ENCODE measurements around the gene TNS4.
A peak's percentile ranks its signal among the peaks of the same experiment; 100 is the strongest.

TNS4 gene

GRCh38 chr17:40457964-40458791 lies 43.2 kb downstream of the TNS4 start:
- TF ChIP-seq, protein P1, sequence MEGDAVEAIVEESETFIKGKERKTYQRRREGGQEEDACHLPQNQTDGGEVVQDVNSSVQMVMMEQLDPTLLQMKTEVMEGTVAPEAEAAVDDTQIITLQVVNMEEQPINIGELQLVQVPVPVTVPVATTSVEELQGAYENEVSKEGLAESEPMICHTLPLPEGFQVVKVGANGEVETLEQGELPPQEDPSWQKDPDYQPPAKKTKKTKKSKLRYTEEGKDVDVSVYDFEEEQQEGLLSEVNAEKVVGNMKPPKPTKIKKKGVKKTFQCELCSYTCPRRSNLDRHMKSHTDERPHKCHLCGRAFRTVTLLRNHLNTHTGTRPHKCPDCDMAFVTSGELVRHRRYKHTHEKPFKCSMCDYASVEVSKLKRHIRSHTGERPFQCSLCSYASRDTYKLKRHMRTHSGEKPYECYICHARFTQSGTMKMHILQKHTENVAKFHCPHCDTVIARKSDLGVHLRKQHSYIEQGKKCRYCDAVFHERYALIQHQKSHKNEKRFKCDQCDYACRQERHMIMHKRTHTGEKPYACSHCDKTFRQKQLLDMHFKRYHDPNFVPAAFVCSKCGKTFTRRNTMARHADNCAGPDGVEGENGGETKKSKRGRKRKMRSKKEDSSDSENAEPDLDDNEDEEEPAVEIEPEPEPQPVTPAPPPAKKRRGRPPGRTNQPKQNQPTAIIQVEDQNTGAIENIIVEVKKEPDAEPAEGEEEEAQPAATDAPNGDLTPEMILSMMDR (IDR thresholded peaks at IDR 0.05; ENCODE audit: low read depth, low read length) = no peak
- no peak overlapping the region for H3K4me3 ChIP-seq (replicated peaks in 1 of 2; ENCODE audit: low read depth in 2 of 2, low read length in 2 of 2)
- DNase-seq (ENCODE audit: low read depth in 2 of 2) = peak; percentile 77 to 92

GRCh38 chr17:40457369-40457768 lies 44.1 kb downstream of the TNS4 start:
- DNase-seq (ENCODE audit: low read depth in 2 of 2) = peak in 1 of 2 donors; percentile 9
- TF ChIP-seq, protein P1 (IDR thresholded peaks at IDR 0.05; ENCODE audit: low read depth, low read length) = no peak
- H3K4me3 ChIP-seq (replicated peaks in 1 of 2; ENCODE audit: low read depth in 2 of 2, low read length in 2 of 2) = no peak overlapping the region

GRCh38 chr17:40456396-40456951 lies 44.9 kb downstream of the TNS4 start:
- TF ChIP-seq, protein P1 (IDR thresholded peaks at IDR 0.05; ENCODE audit: low read depth, low read length) = no peak
- H3K4me3 ChIP-seq (replicated peaks in 1 of 2; ENCODE audit: low read depth in 2 of 2, low read length in 2 of 2) = no peak overlapping the region
- DNase-seq (ENCODE audit: low read depth in 2 of 2) = peak; percentile 24 to 59

GRCh38 chr17:40454613-40454995 lies 46.8 kb downstream of the TNS4 start:
- no peak overlapping the region for H3K4me3 ChIP-seq (replicated peaks in 1 of 2; ENCODE audit: low read depth in 2 of 2, low read length in 2 of 2)
- no peak for DNase-seq (ENCODE audit: low read depth in 2 of 2)
- TF ChIP-seq, protein P1 (IDR thresholded peaks at IDR 0.05; ENCODE audit: low read depth, low read length) = no peak

DNA sequence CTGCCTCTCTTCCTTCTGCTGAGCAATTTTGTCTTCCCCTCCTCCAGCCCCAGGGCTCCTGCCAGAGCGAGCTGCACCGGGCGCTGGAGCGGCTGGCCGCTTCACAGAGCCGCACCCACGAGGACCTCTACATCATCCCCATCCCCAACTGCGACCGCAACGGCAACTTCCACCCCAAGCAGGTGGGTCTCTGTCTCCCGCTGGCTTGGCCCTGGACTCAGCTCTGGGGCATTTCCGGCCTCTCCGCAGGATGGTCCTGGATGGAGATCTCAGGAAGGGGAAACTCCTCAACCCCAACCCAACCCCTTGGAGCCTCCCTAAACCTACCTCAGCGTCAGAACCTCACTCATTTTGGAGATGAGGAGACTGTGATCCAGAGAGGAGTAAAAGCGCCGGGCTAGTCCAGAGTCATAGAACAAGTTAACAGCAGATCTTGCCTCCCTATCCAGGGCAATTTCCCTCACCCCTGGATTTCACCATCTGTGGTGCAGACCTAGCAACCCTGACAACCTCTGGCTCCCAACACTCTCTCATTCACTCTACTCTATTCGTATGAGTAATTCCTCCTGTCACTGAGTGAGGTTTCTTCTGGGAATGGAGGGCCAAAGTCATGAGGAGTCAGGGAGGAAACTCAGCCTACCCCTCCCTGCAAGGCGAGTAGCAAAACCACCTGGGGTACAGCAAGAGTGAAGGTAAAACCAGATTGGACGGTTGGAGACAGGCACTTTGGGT lies 47.4 kb downstream of the TNS4 start:
- peak; percentile 34 to 53 for DNase-seq (ENCODE audit: low read depth in 2 of 2)
- TF ChIP-seq, protein P1 (IDR thresholded peaks at IDR 0.05; ENCODE audit: low read depth, low read length) = no peak
- H3K4me3 ChIP-seq (replicated peaks in 1 of 2; ENCODE audit: low read depth in 2 of 2, low read length in 2 of 2) = no peak overlapping the region

GRCh38 chr17:40452921-40453378 lies 48.5 kb downstream of the TNS4 start:
- TF ChIP-seq, protein P1 (IDR thresholded peaks at IDR 0.05; ENCODE audit: low read depth, low read length) = no peak
- peak in 1 of 2 donors; percentile 55 for DNase-seq (ENCODE audit: low read depth in 2 of 2)
- no peak overlapping the region for H3K4me3 ChIP-seq (replicated peaks in 1 of 2; ENCODE audit: low read depth in 2 of 2, low read length in 2 of 2)

Data from cardiac fibroblast (primary cell).